ENCODE measurements around the gene TENM3.

The TENM3 gene

DNA sequence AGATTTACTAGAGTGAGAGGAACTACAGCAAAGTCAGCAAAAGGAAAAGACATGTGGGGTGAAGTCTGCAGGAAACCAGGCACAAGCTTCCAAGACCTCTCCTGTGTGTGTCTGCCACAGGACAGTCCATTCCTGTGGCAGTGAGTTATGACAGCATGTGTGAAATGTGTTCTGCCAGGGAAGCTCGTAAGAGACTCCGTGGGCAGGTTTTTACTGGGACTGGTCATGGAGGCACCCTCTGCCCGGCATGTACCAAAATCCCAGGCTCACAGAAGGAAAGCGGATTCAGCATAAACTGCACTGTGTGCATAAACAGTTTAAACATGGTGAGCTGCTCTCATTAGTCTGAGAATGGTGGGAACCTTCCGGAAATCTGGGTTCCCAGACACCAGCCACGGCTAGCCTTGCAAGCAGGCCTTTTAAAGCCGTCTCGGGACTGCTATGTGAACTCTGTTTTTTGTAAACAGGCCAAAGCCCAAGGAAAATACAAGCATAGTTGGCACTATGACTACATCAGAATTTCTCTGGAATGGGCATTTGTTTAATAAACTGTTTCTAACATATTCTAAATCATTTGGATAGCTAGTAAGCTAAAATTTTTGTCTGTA lies 288.5 kb downstream of the TENM3 start:
- no peak for FAIRE-seq

DNA sequence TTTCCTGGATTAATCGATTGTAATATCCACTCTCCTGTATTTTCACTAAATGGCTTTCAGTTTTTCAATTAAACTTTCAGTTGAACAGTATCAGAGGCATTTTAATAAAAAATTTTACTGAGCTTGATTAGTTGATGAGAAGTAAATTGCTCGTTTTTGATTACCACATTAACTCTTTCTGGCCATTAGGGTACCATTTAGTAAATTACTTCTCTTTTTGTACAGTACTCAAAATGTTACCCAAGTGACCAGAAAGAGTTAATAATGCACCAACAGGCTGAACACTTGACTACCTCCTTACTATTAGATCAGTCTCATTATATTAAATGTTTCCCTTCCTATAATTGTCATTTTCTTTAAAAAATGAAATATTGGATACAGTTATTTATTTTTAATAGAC lies 289.2 kb downstream of the TENM3 start:
- FAIRE-seq, result no peak

DNA sequence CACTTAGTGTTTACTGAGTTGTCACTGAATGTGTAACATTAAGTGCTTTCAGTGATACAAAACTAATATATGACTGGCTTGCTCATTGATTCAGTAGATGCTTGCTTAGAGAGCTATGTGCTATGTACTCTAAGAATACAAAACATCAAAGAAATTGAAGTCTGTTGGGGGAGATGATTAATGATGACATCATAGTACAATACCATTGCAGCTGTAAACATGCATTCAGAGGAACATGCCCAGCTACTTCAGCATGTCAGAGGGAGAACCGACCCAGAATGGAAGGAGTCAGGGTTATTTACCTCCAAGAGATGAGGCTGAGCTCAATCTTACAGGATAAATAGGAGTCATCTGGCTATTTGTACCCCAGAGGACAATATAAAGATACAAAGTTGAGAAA lies 290.8 kb downstream of the TENM3 start:
- FAIRE-seq, result no peak

DNA sequence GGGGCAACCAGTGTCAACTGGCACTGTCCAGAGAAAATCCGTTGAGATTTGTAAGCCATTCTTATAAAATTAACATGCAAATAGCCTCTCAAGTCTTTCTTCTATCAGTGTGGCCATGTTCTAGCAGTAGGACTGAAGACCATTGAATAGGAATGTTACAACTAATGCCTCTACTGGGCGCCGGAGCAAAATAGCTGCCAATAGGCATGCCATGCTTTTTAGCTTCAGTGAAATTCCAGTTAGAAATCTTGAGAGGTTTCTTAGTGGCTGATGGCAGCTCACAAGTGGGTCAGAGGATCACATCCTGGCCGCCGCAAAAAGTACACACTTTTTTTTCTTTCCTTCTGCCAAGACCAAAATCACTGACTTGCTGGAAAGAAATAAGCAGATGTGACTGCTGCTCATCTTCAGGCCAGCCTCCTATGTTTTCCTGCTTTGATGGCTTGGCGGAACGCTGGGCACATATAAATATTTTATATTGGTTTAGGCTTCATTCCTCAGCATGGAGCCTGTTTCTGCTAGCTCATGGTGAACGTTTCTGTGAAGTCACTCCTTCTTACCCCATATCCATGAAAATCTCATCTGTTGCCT lies 293.1 kb downstream of the TENM3 start:
- FAIRE-seq, result no peak

DNA sequence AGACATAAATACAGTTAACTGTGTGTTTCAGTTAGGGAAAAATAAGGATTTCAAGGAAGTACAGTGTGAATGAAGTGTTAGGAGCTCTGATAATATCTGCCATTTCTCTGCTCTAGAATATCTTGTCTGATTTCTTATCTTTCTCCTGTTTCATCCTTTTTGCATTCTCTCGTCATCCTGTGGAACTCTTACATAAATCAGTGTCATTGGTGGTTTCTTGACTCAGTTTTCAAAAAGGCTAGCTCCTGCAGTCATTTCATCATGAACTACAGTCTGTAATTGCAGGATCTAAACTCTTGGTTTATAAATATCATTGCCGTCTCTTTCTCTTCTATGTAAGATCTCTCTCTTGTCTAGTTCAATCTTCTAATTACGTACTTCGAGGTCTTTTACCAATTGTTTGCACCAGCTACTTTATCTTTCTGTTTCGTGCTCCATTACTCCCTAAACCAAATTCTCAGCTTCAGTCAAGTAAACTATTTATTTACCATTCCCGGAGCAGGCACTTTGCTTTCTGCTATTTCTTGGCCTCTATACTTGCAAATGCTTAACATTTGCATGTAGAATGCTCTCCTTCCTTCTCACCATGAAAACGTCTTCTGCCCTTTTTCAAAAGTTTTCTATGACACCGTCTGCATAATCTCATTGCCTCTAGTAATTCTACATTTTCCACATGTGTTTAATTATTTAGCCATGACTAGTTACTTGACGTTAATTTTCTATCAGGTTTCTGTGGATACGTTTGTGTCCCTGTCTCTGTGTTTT lies 294.0 kb downstream of the TENM3 start:
- FAIRE-seq, result no peak

DNA sequence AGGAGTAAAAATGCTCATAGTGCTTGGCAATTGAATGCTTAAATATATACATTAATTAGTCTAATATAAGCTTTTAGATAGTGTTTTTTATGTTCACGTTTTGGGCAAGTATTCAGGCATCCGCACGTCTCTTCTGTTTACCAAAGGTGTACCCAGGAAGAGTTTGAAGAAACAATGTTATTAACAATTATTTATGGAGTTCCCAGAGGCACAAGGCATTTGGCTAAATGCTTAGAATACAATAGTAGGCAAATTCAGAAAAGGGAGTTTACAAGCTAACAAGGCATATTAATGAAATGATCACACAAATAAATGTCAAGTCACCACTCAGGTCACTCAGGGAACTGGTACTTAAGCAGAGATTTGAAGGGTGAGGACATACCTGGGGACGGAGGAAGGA lies 294.8 kb downstream of the TENM3 start:
- no peak for FAIRE-seq

DNA sequence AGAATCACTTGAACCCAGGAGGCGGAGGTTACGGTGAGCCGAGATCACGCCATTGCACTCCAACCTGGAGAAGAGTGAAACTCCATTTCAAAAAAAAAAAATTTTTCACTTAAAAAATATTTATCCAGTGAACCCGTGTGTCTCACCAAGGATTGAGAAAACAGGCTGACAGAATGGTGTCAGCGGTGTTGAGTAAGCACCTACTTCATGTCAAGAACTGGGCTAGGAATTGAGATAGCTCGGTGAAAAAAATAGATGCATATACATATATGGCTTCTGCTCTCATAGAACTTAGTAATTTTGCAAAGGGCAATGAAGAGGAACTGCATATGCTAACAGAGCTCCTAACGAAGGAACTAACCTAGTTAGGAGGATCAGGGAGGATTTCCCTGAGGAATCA lies 297.3 kb downstream of the TENM3 start:
- no peak for FAIRE-seq

DNA sequence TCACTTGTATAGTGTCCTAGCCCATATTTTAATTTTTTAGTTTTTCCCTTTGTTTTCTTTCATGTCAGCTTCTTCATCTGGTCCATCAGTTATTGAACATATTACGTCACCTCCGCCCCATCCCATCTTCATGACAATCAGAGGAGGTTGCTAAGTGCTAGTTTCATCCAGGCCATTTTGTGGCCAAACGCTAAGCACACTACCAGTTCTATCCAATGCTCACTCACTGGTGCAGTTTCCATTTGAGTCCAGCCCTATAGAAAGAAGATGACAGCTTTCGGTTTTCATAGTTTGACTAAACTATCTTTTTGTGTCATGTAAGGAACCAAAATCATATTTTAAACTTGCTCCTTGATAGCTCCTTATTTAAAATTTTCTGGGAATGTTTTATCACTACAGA lies 304.2 kb downstream of the TENM3 start:
- no peak for FAIRE-seq

DNA sequence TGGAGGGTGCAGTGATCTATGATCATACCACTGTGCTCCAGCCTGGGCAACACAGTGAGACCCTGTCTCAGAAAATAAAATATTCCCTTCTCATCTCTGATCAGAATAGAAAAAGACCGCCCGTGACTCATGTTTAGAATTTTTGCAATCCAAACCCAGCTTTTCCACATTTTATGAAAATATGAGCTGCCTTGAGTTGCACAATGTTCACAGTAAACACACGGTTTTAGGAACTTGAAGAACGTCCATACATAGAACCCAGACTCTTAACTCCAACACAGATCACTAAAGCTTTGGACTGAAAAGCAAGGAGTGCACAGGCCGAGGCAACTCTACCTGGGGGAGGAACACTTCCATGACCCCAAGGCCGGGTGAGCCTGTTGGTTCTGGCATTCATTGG lies 305.0 kb downstream of the TENM3 start:
- FAIRE-seq, result no peak

DNA sequence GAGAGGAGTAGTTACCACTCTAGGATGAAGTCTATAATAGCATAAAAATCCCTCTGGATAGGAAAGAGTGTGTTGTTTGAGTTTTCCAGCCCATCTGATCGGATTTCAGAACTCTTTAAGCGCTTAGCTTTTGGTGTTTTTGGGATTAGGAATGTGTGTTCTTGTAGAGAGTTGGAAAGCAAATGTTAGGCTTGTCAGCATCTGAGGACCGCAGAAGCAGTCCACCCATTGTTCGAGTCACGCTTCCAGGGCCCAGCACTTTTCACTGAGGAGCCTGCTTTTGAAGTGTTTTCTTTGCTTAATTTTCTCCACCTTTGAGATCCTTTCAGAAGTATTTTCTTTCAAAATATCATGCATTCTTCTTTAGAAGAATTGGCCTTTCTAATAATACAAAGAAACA lies 306.2 kb downstream of the TENM3 start:
- FAIRE-seq, result no peak

DNA sequence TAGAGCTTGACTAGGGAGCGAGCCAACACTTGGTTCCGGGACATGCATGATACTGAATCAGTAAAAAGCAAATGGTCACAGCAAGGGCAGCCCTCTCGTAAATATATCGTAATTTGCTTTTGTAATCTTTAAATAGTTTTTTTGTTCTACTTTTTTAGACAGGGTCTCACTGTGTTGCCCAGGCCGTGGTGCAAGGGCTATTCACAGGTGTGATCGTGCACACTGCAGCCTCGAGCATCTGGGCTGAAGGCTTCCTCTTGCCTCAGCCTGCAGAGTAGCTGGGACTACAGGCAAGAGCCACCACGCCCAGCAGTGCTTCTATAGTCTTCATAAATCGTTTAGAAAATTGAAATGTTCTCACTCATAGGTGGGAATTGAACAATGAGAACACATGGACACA lies 309.7 kb downstream of the TENM3 start:
- no peak for FAIRE-seq

DNA sequence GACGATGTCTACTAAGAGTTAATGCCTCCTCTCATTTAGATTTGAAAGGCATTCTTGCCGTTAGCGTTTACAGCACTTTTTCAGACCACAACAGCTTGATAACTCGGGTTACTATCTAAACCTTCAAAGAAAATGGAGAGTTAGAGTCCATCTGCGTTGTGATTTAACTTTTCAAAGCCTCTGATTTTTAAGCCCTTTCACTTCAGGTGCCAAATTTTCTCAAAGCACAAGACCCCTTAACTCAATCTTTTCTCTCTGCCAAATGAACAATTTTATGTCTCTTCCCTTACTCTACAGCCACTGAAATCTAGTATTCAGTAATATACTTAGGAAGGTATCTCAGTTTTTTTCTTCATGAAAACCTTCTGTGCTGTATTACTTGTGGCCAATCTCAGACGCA lies 310.5 kb downstream of the TENM3 start:
- no peak for FAIRE-seq

DNA sequence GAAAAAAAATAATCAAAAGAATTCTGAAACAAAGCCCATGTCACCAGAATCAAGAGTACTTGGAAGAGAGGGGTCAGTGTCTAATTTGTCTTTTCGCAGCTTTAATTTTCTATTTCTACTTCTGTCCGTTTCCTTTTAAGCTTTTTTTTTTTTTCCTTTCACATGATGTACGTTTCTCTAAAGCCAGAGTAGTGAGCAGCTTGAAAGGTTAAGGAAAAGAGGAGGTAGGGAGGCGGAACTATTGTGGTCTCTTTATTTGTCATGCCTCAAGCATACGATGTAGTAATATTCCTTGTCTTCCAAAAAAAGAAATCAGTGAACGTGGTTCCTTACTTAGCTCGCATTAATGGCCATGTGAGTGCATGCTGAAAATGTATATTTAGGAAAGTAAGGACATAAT lies 311.5 kb downstream of the TENM3 start:
- no peak for FAIRE-seq

DNA sequence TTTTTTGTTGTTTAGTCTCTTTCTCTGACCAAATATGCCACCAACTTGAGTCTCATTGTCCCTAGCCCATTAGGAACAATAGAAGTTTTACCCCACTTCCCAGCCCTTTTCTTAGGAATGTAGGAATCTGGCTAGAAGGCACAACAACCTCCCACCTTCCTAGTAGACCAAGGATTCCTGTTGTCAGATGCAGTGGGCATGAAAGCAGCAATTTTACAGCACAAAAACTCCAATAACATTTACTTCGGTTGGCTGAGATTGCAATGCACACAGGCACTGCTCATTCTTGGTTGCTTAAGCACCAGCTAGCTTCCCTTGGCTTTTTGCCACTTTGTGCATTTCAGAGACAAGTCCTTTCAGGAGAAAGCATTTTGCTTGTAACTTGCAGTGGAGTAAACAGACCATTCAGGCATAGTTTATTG lies 312.8 kb downstream of the TENM3 start:
- no peak for FAIRE-seq

DNA sequence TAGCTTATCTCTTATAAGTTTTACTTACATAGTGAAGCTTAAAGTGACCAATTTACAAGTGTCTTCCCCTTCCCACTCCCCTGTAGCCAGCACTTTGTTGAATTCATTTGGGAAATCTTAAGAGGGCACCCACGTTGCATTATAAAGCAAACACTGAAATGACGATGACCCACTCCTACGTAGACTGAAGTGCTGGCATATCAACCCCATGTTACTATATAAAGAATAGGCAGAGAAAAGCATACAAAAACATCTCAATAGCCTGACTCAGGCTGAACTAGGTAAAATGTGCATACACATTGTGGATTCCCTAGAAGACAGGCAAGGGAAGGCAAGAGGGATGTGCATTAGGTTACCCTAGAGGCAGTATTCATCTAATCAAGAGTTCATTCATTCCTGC lies 313.4 kb downstream of the TENM3 start:
- FAIRE-seq, result no peak

DNA sequence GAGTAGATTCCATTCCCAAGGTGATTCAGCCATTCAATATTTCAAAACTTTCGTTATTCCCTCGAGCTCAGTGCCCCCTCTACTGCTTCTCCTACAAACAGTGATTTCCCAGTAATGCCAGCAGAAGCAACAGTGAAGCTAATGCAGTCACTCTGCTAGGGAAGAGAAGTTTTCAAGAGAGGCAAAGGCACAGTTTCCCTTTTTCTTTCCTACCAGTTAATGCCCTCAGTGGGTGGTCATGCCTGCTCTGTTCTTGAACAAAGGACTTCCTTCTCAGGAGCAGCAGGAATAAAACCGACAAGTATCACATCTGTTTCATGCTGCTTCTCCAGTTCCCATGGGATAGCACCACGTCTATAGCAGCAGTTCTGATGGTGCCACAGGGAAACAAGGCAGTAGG lies 317.2 kb downstream of the TENM3 start:
- no peak for FAIRE-seq

DNA sequence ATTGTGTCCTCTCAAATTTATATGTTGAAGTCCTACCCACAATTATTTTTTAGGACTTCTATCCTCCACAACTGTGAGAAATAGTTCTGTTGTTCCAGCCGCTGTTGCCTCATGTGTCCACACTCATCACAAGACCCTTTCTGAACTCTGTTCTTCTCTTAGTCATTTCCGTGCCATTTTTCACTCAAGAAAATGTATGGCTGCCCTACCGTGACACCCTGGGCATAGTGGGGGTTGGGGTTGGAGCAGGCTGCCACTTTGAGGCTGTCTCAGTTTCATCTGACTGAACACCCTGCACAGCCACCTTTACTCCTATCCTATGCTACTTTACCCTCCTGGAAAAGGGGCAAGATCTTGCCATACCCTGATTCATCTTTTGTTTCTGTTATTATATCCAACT lies 319.1 kb downstream of the TENM3 start:
- no peak for FAIRE-seq

DNA sequence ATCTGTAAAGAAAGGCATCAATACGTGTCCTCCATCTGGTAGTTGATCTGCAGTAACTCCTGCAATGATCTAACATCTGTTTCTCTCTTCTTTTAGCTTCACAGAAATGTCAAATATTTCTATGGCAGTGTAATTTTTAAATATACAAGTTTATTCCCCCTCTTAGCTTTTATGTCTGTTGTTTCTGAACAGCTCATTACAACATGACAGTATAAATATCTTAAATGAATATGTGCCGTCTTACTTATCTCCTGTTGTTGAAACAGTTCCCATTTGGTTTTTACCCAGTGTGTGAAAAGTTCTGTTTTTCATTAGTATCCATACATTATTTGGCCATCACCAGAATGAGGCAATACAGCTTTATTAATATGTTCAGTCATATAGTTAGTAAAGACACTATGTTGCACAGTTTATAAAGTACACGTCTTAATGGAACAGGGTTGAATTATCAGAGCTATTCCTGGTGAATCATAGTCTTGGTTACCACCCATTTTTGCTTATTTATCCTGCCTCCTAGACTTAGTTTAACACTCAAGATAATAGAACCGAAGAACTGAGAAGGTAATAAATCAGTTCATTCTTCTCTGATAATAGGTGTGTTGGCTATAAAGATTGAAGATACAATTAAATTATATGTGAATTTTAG lies 321.6 kb downstream of the TENM3 start:
- FAIRE-seq, result no peak

DNA sequence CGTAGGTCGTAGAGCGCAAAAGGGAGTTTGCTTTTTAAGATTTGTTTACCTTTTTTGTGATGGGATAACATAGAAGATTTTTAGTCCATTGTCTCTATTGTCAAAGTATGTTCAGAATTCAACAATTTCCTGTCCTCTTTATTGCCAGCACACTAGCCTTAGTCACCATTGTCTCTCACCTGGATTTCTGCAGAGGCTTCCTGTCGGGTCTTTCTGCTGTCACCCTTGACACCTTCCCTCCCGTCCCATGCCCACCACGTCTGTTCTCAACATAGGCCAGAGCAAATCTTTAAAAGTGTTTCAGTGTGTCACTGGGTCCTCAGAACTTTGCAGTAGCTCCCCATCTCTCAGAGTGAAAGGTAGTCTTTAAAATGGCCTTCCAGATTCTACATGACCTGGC lies 323.9 kb downstream of the TENM3 start:
- no peak for FAIRE-seq

DNA sequence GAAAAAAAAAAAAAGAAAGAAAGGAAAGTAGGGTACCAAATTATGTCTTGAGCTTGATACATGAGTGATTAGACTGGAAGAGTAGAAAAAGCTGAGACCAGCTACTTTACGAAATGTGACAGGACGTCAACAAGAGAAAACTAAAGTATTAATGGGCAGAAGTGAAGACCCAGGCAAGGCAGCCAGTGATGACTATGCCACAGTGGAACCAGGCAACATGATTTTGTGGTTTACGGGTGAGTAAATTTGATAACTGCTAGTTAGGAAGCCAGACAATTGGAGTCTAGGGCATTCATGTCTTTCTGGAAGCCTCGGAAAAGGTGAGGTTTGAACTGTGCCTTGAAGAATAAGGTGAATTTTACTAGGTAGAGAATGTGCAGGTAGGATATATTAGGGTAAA lies 326.4 kb downstream of the TENM3 start:
- FAIRE-seq, result no peak

DNA sequence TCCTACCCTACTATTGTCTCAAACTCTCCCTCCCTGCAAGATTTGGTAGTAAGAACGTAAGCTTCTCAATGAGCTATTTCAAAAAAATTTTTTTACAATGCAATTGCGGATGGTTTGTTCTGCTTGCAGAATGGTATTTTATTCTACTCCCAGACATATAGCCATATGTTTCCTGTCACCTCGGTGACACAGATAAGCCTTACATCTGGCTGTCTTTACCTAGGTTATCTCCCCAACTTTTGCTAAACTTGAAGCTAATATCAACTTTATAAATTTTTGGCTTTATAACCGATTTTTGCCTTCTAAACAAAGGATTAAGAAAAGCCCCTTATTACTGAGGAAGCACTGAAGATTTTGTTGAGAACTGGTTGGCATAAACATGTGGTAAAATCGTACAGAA lies 331.5 kb downstream of the TENM3 start:
- no peak for FAIRE-seq

DNA sequence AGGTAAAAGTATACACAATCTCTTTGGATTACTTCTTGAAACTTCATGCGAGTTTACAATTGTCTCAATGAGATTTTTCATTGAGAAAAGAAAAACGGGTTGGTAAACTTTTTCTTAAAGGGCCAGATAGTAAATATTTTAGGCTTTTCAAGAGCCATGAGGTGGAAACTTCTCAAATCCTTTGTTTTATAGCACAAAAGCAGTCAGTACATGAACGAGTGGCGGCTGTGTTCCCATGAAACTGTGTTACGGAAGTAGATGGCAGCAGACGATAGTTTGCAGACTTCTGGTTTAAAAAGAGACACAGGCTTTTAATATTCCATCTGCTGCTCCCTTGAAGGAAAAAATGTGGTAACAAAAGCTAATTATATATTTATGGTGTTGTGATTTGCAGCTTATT lies 332.0 kb downstream of the TENM3 start:
- FAIRE-seq, result no peak

DNA sequence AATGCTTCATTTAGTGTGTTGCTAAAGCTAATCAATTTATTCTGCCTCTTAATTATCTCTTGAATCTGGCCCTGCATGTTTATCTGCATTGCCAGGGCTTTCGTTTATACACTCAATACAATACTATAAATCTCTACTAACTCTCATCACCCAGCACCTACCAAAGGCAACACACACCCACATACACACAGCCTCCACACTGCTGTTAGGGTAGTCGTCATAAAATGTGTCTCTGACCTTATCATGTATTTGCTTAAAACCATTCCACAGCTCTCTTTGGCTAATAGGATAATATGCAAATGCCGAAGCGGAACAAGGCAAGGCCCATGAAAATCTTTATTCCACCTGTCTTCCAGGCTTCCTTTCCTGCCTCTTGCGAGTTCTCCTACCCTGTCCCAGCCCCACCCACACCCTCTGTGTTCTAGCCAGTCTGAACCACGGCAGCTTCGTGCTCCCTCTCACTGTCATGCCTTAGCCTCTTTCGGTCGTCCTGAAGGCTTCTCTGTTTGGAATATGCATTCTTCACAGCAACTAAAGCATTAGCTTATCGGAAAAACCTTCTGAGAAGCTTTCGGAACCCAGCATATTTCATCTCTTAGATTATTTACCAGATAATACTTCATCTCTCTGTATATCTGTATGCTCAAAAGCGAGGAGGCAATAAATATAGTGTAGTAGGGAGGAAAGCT lies 333.5 kb downstream of the TENM3 start:
- FAIRE-seq, result no peak

Measured in colon (tissue), 2 donors.